HT-29 (cell line): Measurements from ENCODE around the gene TCEAL1. TPM values are rescaled to one million over a fixed set of nuclear protein-coding genes. Genes with fewer than 3 reads are reported as not detected.
A peak's percentile ranks its signal among the peaks of the same experiment; 100 is the strongest.
"Not testable (repeated sequence)": the region's sequence is repeated elsewhere in the genome, so short reads cannot be mapped to it uniquely, and the experiment has no call there.

Source experiments
- DNase-seq: peaks from one replicate; pipeline ENCODE4 v3.0.0-alpha.2; 2015; ENCODE audit warnings: low spot score
- total RNA-seq: library from RNA; depleted of rRNA; stranded (reverse); fragments of >200 nt; shearing (Covaris generic); gene quantifications from 2 replicates; pipeline ENCODE4 v1.2.3, GENCODE V29; 2014; rRNA removed

Gene TCEAL1
- 5.6 and 8.4 TPM in 2 replicates for total RNA-seq

DNA sequence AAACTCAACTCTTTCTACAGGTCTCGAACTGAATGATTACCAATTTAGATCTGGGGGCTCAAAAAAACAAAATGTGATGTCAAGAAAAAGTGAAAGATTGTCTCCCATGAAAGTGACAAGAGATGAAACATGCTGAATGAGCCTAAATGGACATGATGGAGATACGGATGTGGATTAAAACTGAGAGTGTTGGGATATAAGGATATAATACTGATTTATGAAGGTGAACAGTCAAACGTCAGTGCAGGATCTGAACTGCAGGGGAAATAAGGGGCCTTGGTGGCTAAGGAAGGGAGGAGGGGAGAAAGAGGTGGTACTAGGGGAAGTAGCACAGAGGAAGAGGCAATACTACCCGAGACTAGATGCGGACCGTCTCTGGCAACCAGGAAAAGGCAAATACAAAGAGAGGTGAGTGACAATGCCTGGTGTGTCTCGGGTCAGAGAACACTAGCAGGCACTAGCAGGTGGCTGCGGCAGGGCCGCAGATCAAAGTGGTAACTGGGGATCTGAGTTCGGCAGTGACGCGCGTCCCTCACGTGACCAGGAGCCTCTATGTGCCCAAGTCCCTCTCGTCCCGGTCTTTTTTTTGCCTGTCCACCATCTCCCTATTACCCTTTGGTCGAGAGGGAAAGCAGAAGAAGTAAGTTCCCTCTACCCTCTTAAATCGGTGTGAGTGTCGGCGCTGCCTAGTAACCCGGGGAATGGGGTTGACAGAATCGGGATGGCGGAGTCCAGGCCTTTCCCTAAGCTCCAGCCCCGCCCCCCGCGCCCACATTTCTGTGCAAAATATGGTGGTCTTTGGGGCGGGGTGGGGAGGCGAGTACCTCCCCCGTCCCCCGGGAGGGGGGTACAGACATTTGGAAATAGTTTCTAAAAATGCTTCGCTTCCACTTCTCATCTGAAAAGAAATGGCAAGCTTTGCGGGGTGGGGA is at the start of gene TCEAL1:
TCEAL1 (plus strand) TSS at position 590 of the 932 bp plus-strand sequence. CDS start 942 bp downstream, outside the sequence.
- DNase-seq: peak; percentile 55

GRCh38 chrX:103584596-103584995 is 44.2 kb upstream of the TCEAL1 start:
- no peak for DNase-seq

- DNase-seq: no peak
Measured at GRCh38 chrX:103585411-103586313, 43.1 kb upstream of the TCEAL1 start, which contains the start of gene TCEAL4. TSS of gene TCEAL4 (plus strand) at chrX:103585515. CDS start at chrX:103586676, 1,161 bp downstream.

DNA sequence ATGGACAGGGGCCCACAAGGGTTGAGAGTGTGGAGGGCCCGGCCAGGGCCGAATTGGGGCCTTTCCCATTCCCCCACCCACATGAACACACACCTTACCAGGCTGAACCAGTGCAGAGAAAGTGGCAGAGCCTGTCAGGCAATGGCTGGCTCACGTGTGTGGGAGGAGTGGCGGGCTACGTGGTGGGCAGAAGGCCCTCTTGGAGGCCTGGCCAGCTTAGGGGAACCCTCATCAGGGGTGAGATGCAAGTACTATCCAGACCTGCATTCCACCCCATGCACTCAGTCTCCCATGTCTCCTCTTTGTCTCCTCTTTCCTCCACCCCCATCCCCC is 42.5 kb upstream of the TCEAL1 start:
- DNase-seq: no peak

DNA sequence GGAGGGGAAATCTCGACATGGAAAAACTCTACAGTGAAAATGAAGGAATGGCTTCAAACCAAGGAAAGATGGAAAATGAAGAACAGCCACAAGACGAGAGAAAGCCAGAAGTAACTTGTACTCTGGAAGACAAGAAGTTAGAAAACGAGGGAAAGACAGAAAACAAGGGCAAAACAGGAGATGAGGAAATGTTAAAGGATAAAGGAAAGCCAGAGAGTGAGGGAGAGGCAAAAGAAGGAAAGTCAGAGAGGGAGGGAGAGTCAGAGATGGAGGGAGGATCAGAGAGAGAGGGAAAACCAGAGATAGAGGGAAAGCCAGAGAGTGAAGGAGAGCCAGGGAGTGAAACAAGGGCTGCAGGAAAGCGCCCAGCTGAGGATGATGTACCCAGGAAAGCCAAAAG is 42.1 kb upstream of the TCEAL1 start:
- no peak for DNase-seq

DNA sequence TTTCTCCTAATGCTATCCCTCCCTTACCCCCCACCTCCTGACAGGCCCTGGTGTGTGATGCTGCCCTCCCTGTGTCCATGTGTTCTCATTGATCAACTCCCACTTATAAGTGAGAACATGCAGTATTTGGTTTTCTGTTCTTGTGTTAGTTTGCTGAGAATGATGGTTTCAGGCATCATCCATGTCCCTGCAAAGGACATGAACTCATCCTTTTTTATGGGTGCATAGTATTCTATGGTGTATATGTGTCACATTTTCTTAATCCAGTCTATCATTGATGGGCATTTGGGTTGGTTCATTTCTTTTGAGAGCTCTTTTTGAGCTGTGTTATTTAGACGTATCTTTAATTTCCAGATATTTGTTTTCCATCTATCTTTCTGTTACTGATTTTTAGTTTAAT is 36.5 kb upstream of the TCEAL1 start:
- not testable (repeated sequence) for DNase-seq

- not testable (repeated sequence) for DNase-seq
Measured at GRCh38 chrX:103595202-103595601, 33.6 kb upstream of the TCEAL1 start.

GRCh38 chrX:103607364-103608305 is 21.1 kb upstream of the TCEAL1 start, which contains the start of gene TCEAL3:
TSS of gene TCEAL3 (plus strand) at chrX:103607963. CDS start at chrX:103609065, 1,102 bp downstream.
- peak; percentile 8 for DNase-seq

- no peak for DNase-seq
Measured at GRCh38 chrX:103608306-103608963, 20.3 kb upstream of the TCEAL1 start.

- DNase-seq: no peak
Measured at GRCh38 chrX:103610282-103610681, 18.5 kb upstream of the TCEAL1 start.

DNA sequence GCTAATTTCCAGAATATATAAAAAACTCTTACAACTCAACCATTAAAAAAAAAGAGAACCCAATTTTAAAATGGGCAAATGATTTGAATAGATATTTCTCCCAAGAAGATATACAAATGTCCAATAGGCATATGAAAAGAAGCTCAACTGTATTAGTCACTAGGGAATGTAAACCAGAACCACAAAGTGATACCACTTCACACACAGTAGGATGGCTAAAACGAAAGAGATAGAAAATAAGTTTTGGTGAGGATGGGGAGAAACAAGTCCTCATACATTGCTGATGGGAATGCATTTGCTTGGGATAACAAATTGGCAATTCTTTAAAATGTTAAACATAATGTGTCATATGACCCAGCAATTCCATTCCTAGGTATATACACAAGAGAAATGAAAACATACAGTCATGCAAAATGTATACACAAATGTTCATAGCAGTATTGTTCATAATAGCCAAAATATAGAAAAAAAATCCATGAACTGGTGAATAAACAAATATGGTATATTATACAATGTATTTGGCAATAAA is 15.3 kb upstream of the TCEAL1 start:
- no peak for DNase-seq

DNA sequence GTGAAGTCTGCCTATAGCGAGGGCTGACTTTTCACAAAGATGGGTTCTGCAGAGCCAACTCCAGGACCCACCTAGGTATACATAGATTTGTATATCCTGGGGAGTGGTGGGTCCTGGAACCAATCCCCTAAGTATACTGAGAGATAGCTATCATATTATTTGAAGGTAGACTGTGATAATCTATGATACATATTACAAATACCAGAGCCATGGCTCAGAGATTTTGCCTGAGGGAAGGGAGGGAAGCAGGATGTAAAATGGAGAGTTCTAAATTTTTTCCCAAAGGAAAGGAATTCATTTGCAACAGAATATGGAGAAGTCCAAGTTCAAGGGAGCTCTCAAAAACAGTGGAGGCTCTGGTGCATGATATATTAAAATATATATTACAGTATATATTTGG is 13.8 kb upstream of the TCEAL1 start:
- no peak for DNase-seq

GRCh38 chrX:103615781-103616371 is 12.9 kb upstream of the TCEAL1 start:
- no peak for DNase-seq

DNA sequence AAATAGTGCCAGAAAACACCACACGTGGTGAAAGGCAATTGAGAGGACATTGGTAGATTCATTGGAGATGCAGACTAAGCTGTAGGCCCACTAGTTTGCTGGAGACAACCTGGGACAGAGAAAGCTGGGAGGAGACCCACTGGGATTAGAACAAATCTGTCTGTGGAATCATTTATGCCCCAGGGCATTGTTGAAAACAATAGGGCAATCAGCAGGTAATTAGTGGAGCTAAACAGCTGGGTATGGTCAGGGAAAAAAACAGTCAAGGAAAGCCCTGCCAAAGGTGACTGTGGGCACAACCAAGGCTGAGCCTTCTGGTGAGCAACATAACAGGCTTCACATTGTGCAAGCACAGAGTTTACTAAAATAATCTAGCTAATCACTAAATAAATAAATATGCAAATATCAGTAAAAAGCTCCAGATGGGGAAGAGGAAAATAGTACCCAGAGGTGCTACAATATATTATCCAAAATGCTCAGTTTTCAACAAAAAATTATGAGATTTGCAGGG is 12.0 kb upstream of the TCEAL1 start:
- no peak for DNase-seq

GRCh38 chrX:103624111-103624510 is 4.7 kb upstream of the TCEAL1 start:
- DNase-seq: no peak

DNA sequence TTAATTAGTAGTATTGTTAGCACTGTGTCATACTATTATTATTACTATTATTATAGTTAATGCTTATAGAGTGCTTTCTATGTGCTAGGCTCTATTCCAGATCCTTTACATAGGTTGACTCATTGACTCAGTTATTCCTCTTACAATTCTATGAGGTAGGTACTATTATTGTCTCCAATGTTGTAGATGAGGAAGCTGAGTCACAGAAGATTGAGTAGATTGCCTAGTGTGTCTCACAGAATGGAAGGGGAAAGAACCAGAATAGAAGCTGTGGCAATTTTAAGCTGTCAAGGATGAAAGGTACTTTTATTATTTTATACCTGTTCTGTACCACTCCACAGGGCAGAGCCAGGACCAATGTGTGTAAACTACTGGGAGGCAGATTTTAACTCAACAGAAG is 1.9 kb upstream of the TCEAL1 start:
- DNase-seq: no peak

- DNase-seq: peak; percentile 51
Measured at GRCh38 chrX:103629318-103630170, 769 bp downstream of the TCEAL1 start.

- no peak for DNase-seq
Measured at GRCh38 chrX:103630171-103630511, 1.4 kb downstream of the TCEAL1 start.

GRCh38 chrX:103631145-103631544 is 2.4 kb downstream of the TCEAL1 start:
- DNase-seq: no peak
